SK-N-MC (cell line): ENCODE data around the gene OR8D2.
"Not testable (repeated sequence)": the region's sequence is repeated elsewhere in the genome, so short reads cannot be mapped to it uniquely, and the experiment has no call there.

Source experiments
- EZH2 ChIP-seq: fragments of 200-600 bp; sonication (generic); IDR thresholded peaks from one replicate; pipeline ENCODE4 v1.6.1; 2017; ENCODE audit warnings: antibody characterized with exemption
- FOXP2 ChIP-seq: optimal IDR thresholded peaks from 2 replicates; pipeline ENCODE3; 2011; ENCODE audit warnings: mild to moderate bottlenecking, moderate library complexity; ENCODE audit not compliant: insufficient read depth; ENCODE audit errors: extremely low read length, control extremely low read depth
- POLR2AphosphoS5 ChIP-seq: IDR thresholded peaks from 2 replicates; pipeline ENCODE4 v1.6.1; 2012; ENCODE audit warnings: mild to moderate bottlenecking, low read depth, low read length, borderline replicate concordance

- TF ChIP-seq POLR2AphosphoS5, EZH2, FOXP2: not testable (repeated sequence)
Measured at GRCh38 chr11:124270886-124271285, 49.1 kb downstream of the OR8D2 start.
